AG04450 (cell line): ENCODE results near the gene MICU2. TPM values are rescaled to one million over a fixed set of nuclear protein-coding genes. Genes with fewer than 3 reads are reported as not detected.

Source experiments
- CTCF ChIA-PET: fragments of 300-600, 350-600 bp; formaldehyde crosslinking; extraction: SDS; loops from one replicate; lab custom pipeline; 2022; ENCODE audit warnings: antibody characterized with exemption, inconsistent platforms; lab: Charles Lee
- POLR2A ChIA-PET: fragments of 350-600 bp; formaldehyde crosslinking; extraction: SDS; loops from one replicate; lab custom pipeline; 2021; ENCODE audit warnings: antibody characterized with exemption, inconsistent platforms; lab: Yijun Ruan, JAX
- DNase-seq: peaks from one replicate; pipeline ENCODE4 v3.0.0-alpha.2; 2011; ENCODE audit warnings: low read depth, low spot score
- H3K27ac ChIP-seq: one replicate; pipeline ENCODE4 v1.5.1; 2012; ENCODE audit warnings: low read depth, low read length, control low read depth
- H3K27me3 ChIP-seq: one replicate; pipeline ENCODE4 v1.6.0; 2012; ENCODE audit warnings: low read length; ENCODE audit not compliant: control insufficient read depth, insufficient read depth
- H3K4me3 ChIP-seq: 2 replicates; pipeline ENCODE4 v1.5.1; 2011; ENCODE audit warnings: mild to moderate bottlenecking, low read depth, low read length, control low read depth
- H3K9me3 ChIP-seq: 2 replicates; pipeline ENCODE4 v1.5.1; 2012; ENCODE audit warnings: low read length; ENCODE audit not compliant: control insufficient read depth, insufficient read depth
- CTCF ChIP-seq: IDR thresholded peaks from 2 replicates; pipeline ENCODE4 v1.5.1; 2011; ENCODE audit warnings: low read depth, low read length, control low read depth, inconsistent platforms
- polyA plus RNA-seq: library from polyadenylated mRNA; depleted of rRNA; stranded (reverse); fragments of >200 nt; gene quantifications from 2 replicates; pipeline ENCODE4 v1.2.3, GENCODE V29; 2011

The MICU2 gene
- polyA plus RNA-seq, 1 experiment, result 42.1 TPM

GRCh38 chr13:21576426-21576825 is 27.5 kb downstream of the MICU2 start:
- H3K4me3 ChIP-seq, result no peak overlapping the region
- H3K27me3 ChIP-seq, result no peaks in the 10 kb centered on the region
- ChIA-PET POLR2A (interaction anchor here (0.5 to 1.0 kb wide), 2 partner anchors 28 to 391 kb away, joined by 3 to 4 read pairs; partner anchors contain the start of gene MICU2), CTCF (interaction anchor here (0.5 to 1.3 kb wide), 4 partner anchors 9 to 1219 kb away, joined by 3 to 11 read pairs (median 4); partner anchors contain the start of gene MICU2)
- no peaks in the 10 kb centered on the region for H3K9me3 ChIP-seq
- TF ChIP-seq CTCF, result no peak
- no peak overlapping the region for H3K27ac ChIP-seq
- no peak for DNase-seq

GRCh38 chr13:21573920-21574712 is 29.9 kb downstream of the MICU2 start:
- H3K27me3 ChIP-seq, result no peaks in the 10 kb centered on the region
- ChIA-PET POLR2A (no interaction called here), CTCF (interaction anchor here (0.5 to 0.9 kb wide), 2 partner anchors 64 to 602 kb away, joined by 3 to 4 read pairs; no protein-coding TSS in a partner anchor)
- H3K9me3 ChIP-seq, result no peaks in the 10 kb centered on the region
- H3K4me3 ChIP-seq, result no peak overlapping the region
- TF ChIP-seq CTCF, result no peak
- H3K27ac ChIP-seq, result no peak overlapping the region
- no peak for DNase-seq

GRCh38 chr13:21569686-21570085 is 34.3 kb downstream of the MICU2 start:
- no peaks in the 10 kb centered on the region for H3K9me3 ChIP-seq
- no peak overlapping the region for H3K4me3 ChIP-seq
- CTCF ChIA-PET, result interaction anchor here (0.6 kb wide), 2 partner anchors 12 to 93 kb away, joined by 3 to 4 read pairs; no protein-coding TSS in a partner anchor
- H3K27ac ChIP-seq, result no peak overlapping the region
- H3K27me3 ChIP-seq, result no peaks in the 10 kb centered on the region
- no peak for TF ChIP-seq CTCF
- DNase-seq, result no peak
- POLR2A ChIA-PET, result no interaction called here

- no peak for TF ChIP-seq CTCF
- Histone ChIP-seq H3K27me3 (no peaks in the 10 kb centered on the region), H3K9me3 (no peaks in the 10 kb centered on the region), H3K4me3 (no peak overlapping the region), H3K27ac (no peak overlapping the region)
- ChIA-PET CTCF (no interaction called here), POLR2A (no interaction called here)
- DNase-seq, result no peak
Measured at GRCh38 chr13:21568854-21569253, 35.1 kb downstream of the MICU2 start.

- Histone ChIP-seq H3K27ac (no peak overlapping the region), H3K4me3 (no peak overlapping the region), H3K9me3 (no peaks in the 10 kb centered on the region), H3K27me3 (no peaks in the 10 kb centered on the region)
- ChIA-PET CTCF (interaction anchor here (0.6 to 1.4 kb wide), 2 partner anchors 9 to 10 kb away, joined by 3 to 5 read pairs; no protein-coding TSS in a partner anchor), POLR2A (no interaction called here)
- DNase-seq, result no peak
- TF ChIP-seq CTCF, result no peak
Measured at GRCh38 chr13:21567714-21568113, 36.3 kb downstream of the MICU2 start.
